Mucosa of descending colon (tissue), 3 donors: Measurements from ENCODE around the gene FAM25G. TPM values are rescaled to one million over a fixed set of nuclear protein-coding genes. Genes with fewer than 3 reads are reported as not detected.

Experiments used
- ATAC-seq: fragments of 200-7000 bp; cut with Tn5 transposase; one replicate; pipeline ENCODE4 v1.9.1; 2020; ENCODE audit warnings: mild to moderate bottlenecking, moderate library complexity
- DNase-seq, 3 donors: peaks; one replicate each; pipeline ENCODE4 v3.0.0-alpha.2; 2020
- H3K36me3 ChIP-seq: fragments of 200-600 bp; one replicate; pipeline ENCODE4 v1.8.0; 2021; ENCODE audit warnings: low read depth, mild to moderate bottlenecking
- H3K4me1 ChIP-seq: fragments of 200-600 bp; one replicate; pipeline ENCODE4 v1.8.0; 2021; ENCODE audit warnings: low read depth, mild to moderate bottlenecking
- H3K4me3 ChIP-seq: fragments of 200-600 bp; one replicate; pipeline ENCODE4 v1.8.0; 2021; ENCODE audit warnings: mild to moderate bottlenecking
- H3K9me3 ChIP-seq: fragments of 200-600 bp; one replicate; pipeline ENCODE4 v1.8.0; 2021; ENCODE audit warnings: mild to moderate bottlenecking
- CTCF ChIP-seq: fragments of 200-600 bp; IDR thresholded peaks from one replicate; pipeline ENCODE4 v1.8.0; 2022; ENCODE audit warnings: antibody characterized with exemption, mild to moderate bottlenecking
- intact Hi-C, 2 donors: fragments of 100-400 bp; cut with DNase I in 1 of 2; cut with micrococcal nuclease in 1 of 2; formaldehyde crosslinking; loops; one replicate each; pipeline versions ENCODE4 v1.11.0 to v1.11.1; 2022; cut with DNase I, micrococcal nuclease
- total RNA-seq, 3 donors: library from RNA; stranded (reverse); fragmentation: NEBNext Ultra II Directional in 2 of 3; extraction: Animal tissue kit (Norgen Biotek cat#: 25700) in 2 of 3; gene quantifications; one replicate each; pipeline versions ENCODE4 v1.2.1 to v1.2.4, GENCODE V29; 2021 to 2023
- donor health status: DM: no; HTN: no; CAD: no; lungs with moderate emphysema.
- donor health status: DM: no; HTN: no; CAD: no.
- donor health status: DM: no; HTN: yes; CAD: no.

FAM25G gene
- total RNA-seq, 3 donors from 2014 or later: 4.3 TPM; not detected in 2

- intact Hi-C loops: no loop called here
- H3K4me3 ChIP-seq: no peak overlapping the region
These were observed 44.3 kb downstream of the FAM25G start for GRCh38 chr10:47447209-47447608.

GRCh38 chr10:47445720-47446119 lies 45.8 kb downstream of the FAM25G start:
- no peak for DNase-seq
- intact Hi-C loops: no loop called here

More at GRCh38 chr10:47447209-47447608, 44.3 kb downstream of the FAM25G start:
- Histone ChIP-seq H3K4me1 (no peaks in the 10 kb centered on the region), H3K36me3 (no peaks in the 10 kb centered on the region), H3K9me3 (peaks cover 20% of the 10 kb centered on the region)
- TF ChIP-seq CTCF: no peak
- ATAC-seq (no peak), DNase-seq (no peak)

GRCh38 chr10:47444047-47444446 lies 47.5 kb downstream of the FAM25G start:
- H3K4me3 ChIP-seq: no peak overlapping the region
- DNase-seq: no peak
- H3K4me1 ChIP-seq: no peaks in the 10 kb centered on the region
- peaks cover 20% of the 10 kb centered on the region for H3K9me3 ChIP-seq
- TF ChIP-seq CTCF: no peak
- ATAC-seq: no peak
- intact Hi-C loops: no loop called here
- no peaks in the 10 kb centered on the region for H3K36me3 ChIP-seq

More at GRCh38 chr10:47445720-47446119, 45.8 kb downstream of the FAM25G start:
- H3K4me1 ChIP-seq: no peaks in the 10 kb centered on the region
- peaks cover 20% of the 10 kb centered on the region for H3K9me3 ChIP-seq
- H3K4me3 ChIP-seq: no peak overlapping the region
- no peak for ATAC-seq
- H3K36me3 ChIP-seq: no peaks in the 10 kb centered on the region
- TF ChIP-seq CTCF: no peak

- ATAC-seq: no peak
- H3K9me3 ChIP-seq: peaks cover 20% of the 10 kb centered on the region
- no peaks in the 10 kb centered on the region for H3K36me3 ChIP-seq
- H3K4me3 ChIP-seq: no peak overlapping the region
- TF ChIP-seq CTCF: no peak
- no peak for DNase-seq
- intact Hi-C loops: no loop called here
- no peaks in the 10 kb centered on the region for H3K4me1 ChIP-seq
These were observed 48.4 kb downstream of the FAM25G start for GRCh38 chr10:47443145-47443544.

GRCh38 chr10:47442351-47442750 lies 49.1 kb downstream of the FAM25G start:
- intact Hi-C loops: no loop called here
- H3K9me3 ChIP-seq: peaks cover 20% of the 10 kb centered on the region
- no peaks in the 10 kb centered on the region for H3K36me3 ChIP-seq
- no peak overlapping the region for H3K4me3 ChIP-seq
- DNase-seq: no peak
- H3K4me1 ChIP-seq: no peaks in the 10 kb centered on the region
- TF ChIP-seq CTCF: no peak
- ATAC-seq: no peak

- no peaks in the 10 kb centered on the region for H3K4me1 ChIP-seq
- ATAC-seq (no peak), DNase-seq (no peak)
- TF ChIP-seq CTCF: no peak
- H3K36me3 ChIP-seq: no peaks in the 10 kb centered on the region
- intact Hi-C loops: no loop called here
- peaks cover 20% of the 10 kb centered on the region for H3K9me3 ChIP-seq
- H3K4me3 ChIP-seq: no peak overlapping the region
These were observed 49.6 kb downstream of the FAM25G start for GRCh38 chr10:47441938-47442337.
